K562 (cell line): ENCODE measurements around the gene ENDOU. TPM values are rescaled to one million over a fixed set of nuclear protein-coding genes. Genes with fewer than 3 reads are reported as not detected.

ENCODE experiments used
- ATAC-seq: fragments of 200-7000 bp; cut with Tn5 transposase; 3 replicates; pipeline ENCODE4 v1.9.1; 2020; ENCODE audit warnings: moderate library complexity
- BruUV-seq: library from RNA; stranded (reverse); fragments of 400-500 nt; replicated peaks from 2 replicates; lab custom pipeline; 2021; lab: Mats Ljungman, UMichigan
- CTCF ChIA-PET: fragments of 300-600 bp; formaldehyde crosslinking; extraction: SDS; loops from one replicate; lab custom pipeline; 2021; ENCODE audit warnings: low intra/inter-chr PET ratio; lab: Yijun Ruan, JAX
- POLR2A ChIA-PET: fragments of 300-600, 350-650 bp; sonication (Branson Sonifier 250); formaldehyde crosslinking; extraction: SDS; loops from one replicate; lab custom pipeline; 2021; ENCODE audit warnings: antibody characterized with exemption, inconsistent platforms; lab: Yijun Ruan, JAX
- DNase-seq, 4 experiments: peaks; one replicate each; pipeline versions ENCODE4 v3.0.0 to v3.0.0-alpha.2; 2011 to 2018; ENCODE audit warnings: low spot score in 3 of 4, mixed read lengths in 3 of 4; ENCODE audit errors: extremely low read depth in 1 of 4
- FAIRE-seq: peaks from 2 replicates; lab custom pipeline; 2011; peaks lifted over from hg19 to GRCh38; lab: Jason Lieb, UNC
- H2AFZ ChIP-seq: 2 replicates; pipeline ENCODE4 v1.6.0; 2011; ENCODE audit warnings: low read depth, low read length, control low read depth, inconsistent platforms
- H3K27ac ChIP-seq: fragments of 200-600 bp; 3 replicates; pipeline ENCODE4 v1.8.0; 2011; ENCODE audit warnings: low read depth, mild to moderate bottlenecking, control low read depth, inconsistent platforms, low read length, moderate library complexity, mixed read lengths; ENCODE audit errors: extremely low read depth
- H3K27me3 ChIP-seq, 2 experiments: fragments of 300-600 bp in 1 of 2; 2 replicates in 1 of 2; 3 replicates in 1 of 2; pipeline versions ENCODE4 v1.6.0 to v1.8.0; 2011; ENCODE audit warnings: inconsistent platforms in 2 of 2, low read length in 2 of 2, mild to moderate bottlenecking in 1 of 2, mixed read lengths in 1 of 2, moderate library complexity in 1 of 2; ENCODE audit not compliant: control insufficient read depth in 2 of 2, insufficient read depth in 2 of 2
- H3K36me3 ChIP-seq: fragments of 300-600 bp; 3 replicates; pipeline ENCODE4 v1.8.0; 2011; ENCODE audit warnings: mild to moderate bottlenecking, low read length, inconsistent platforms; ENCODE audit not compliant: control insufficient read depth, insufficient read depth
- H3K4me1 ChIP-seq, 2 experiments: fragments of 200-600 bp in 1 of 2; replicated peaks in 1 of 2; 2 replicates in 1 of 2; 3 replicates in 1 of 2; pipeline versions ENCODE4 v1.5.1 to v1.8.0; 2011; ENCODE audit warnings: inconsistent platforms in 2 of 2, low read length in 2 of 2, mild to moderate bottlenecking in 1 of 2, mixed read lengths in 1 of 2, moderate library complexity in 1 of 2; ENCODE audit not compliant: control insufficient read depth in 2 of 2, insufficient read depth in 2 of 2
- H3K4me2 ChIP-seq: 2 replicates; pipeline ENCODE4 v1.6.1; 2011; ENCODE audit warnings: low read length, control low read depth, inconsistent platforms, mixed read lengths; ENCODE audit not compliant: insufficient read depth
- H3K4me3 ChIP-seq: fragments of 200-600 bp; sonication (generic), shearing (Covaris generic); 2 replicates; pipeline ENCODE4 v1.5.1; 2016; ENCODE audit warnings: control low read depth, inconsistent platforms
- H3K79me2 ChIP-seq: fragments of 200-600 bp; 3 replicates; pipeline ENCODE4 v1.8.0; 2011; ENCODE audit warnings: low read length, inconsistent platforms; ENCODE audit not compliant: control insufficient read depth, insufficient read depth
- H3K9ac ChIP-seq, 2 experiments: 2 replicates each; pipeline versions ENCODE4 v1.6.0 to v1.6.1; 2011; ENCODE audit warnings: low read depth in 2 of 2, low read length in 2 of 2, control low read depth in 1 of 2, inconsistent platforms in 1 of 2, mild to moderate bottlenecking in 1 of 2, mixed read lengths in 1 of 2; ENCODE audit not compliant: insufficient read depth in 1 of 2
- H3K9me1 ChIP-seq: one replicate; pipeline ENCODE4 v1.6.0; 2011; ENCODE audit warnings: inconsistent platforms, mild to moderate bottlenecking, low read length, moderate library complexity; ENCODE audit not compliant: control insufficient read depth, insufficient read depth
- H3K9me3 ChIP-seq: replicated peaks from 2 replicates; pipeline ENCODE4 v1.5.1; 2011; ENCODE audit warnings: low read depth, low read length, inconsistent platforms; ENCODE audit not compliant: control insufficient read depth, insufficient read depth
- H4K20me1 ChIP-seq: replicated peaks from 2 replicates; pipeline ENCODE4 v1.6.1; 2011; ENCODE audit warnings: low read length, inconsistent platforms, mixed read lengths; ENCODE audit not compliant: control insufficient read depth, insufficient read depth
- BMI1 ChIP-seq: fragments of 150-350 bp; IDR thresholded peaks from 2 replicates; pipeline ENCODE4 v1.6.1; 2014; ENCODE audit warnings: low read length
- CBX5 ChIP-seq: IDR thresholded peaks from 2 replicates; pipeline ENCODE4 v1.6.1; 2014; ENCODE audit warnings: low read depth, borderline replicate concordance
- DACH1 ChIP-seq: fragments of 450-650 bp; IDR thresholded peaks from 2 replicates; pipeline ENCODE4 v1.6.1; 2018; ENCODE audit not compliant: partially characterized antibody
- GABPA ChIP-seq: fragments of 200-800 bp; sonication (Bioruptor generic); conservative IDR thresholded peaks from 2 replicates; pipeline ENCODE4 v1.6.1; 2016; ENCODE audit warnings: low read depth, missing genetic modification characterization, missing compliant biosample characterization
- HDAC2 ChIP-seq: fragments of 450-650 bp; IDR thresholded peaks from 2 replicates; pipeline ENCODE4 v1.6.1; 2016; ENCODE audit warnings: mild to moderate bottlenecking
- HNRNPL ChIP-seq: fragments of 200-400 bp; formaldehyde crosslinking; IDR thresholded peaks from 2 replicates; pipeline ENCODE4 v1.6.1; 2017; ENCODE audit warnings: low read depth, mild to moderate bottlenecking, low read length
- NFE2 ChIP-seq: IDR thresholded peaks from 2 replicates; pipeline ENCODE4 v1.6.1; 2014; ENCODE audit warnings: antibody characterized with exemption, low read depth
- NFIX ChIP-seq: fragments of 250-450 bp; sonication (Bioruptor Pico); IDR thresholded peaks from 2 replicates; pipeline ENCODE4 v1.4.0; 2020; ENCODE audit warnings: low read depth, mild to moderate bottlenecking, moderate library complexity
- OTX1 ChIP-seq: fragments of 450-650 bp; formaldehyde crosslinking; IDR thresholded peaks from 2 replicates; pipeline ENCODE4 v1.4.0; 2022; ENCODE audit warnings: mild to moderate bottlenecking
- SMARCB1 ChIP-seq: IDR thresholded peaks from 2 replicates; pipeline ENCODE4 v1.6.1; 2011; ENCODE audit warnings: improper control_type of control experiment, low read depth; ENCODE audit not compliant: insufficient read length
- SRSF9 ChIP-seq: fragments of 200-400 bp; formaldehyde crosslinking; IDR thresholded peaks from 2 replicates; pipeline ENCODE4 v1.6.1; 2017; ENCODE audit warnings: low read depth, low read length, borderline replicate concordance
- TAL1 ChIP-seq: fragments of 450-650 bp; IDR thresholded peaks from 2 replicates; pipeline ENCODE4 v1.6.1; 2016; ENCODE audit warnings: mild to moderate bottlenecking
- ZBTB11 ChIP-seq, 3 experiments: fragments of 200-800 bp in 1 of 3; fragments of 250-450 bp in 1 of 3; fragments of 450-650 bp in 1 of 3; sonication (Bioruptor Pico) in 1 of 3; sonication (Bioruptor generic) in 1 of 3; formaldehyde crosslinking in 1 of 3; IDR thresholded peaks; 2 replicates each; pipeline versions ENCODE4 v1.6.1 to v1.8.0; 2016 to 2022; ENCODE audit warnings: mild to moderate bottlenecking in 2 of 3, missing genetic modification characterization in 2 of 3, missing compliant biosample characterization in 1 of 3, moderate library complexity in 1 of 3
- ZBTB33 ChIP-seq: sonication (generic); formaldehyde crosslinking; IDR thresholded peaks from 2 replicates; pipeline ENCODE4 v1.8.1; 2023; ENCODE audit warnings: mild to moderate bottlenecking, missing genetic modification reagents
- ZNF668 ChIP-seq: fragments of 250-450 bp; sonication (Bioruptor Pico); IDR thresholded peaks from 2 replicates; pipeline ENCODE4 v1.8.0; 2022; ENCODE audit warnings: mild to moderate bottlenecking, inconsistent platforms
- ZNF77 ChIP-seq: fragments of 250-450 bp; sonication (Bioruptor Pico); IDR thresholded peaks from 2 replicates; pipeline ENCODE4 v1.5.0; 2020
- WGBS: fragments of 100-300 bp; shearing (Covaris generic); methylation state at CpG from one replicate; pipeline ENCODE4 v1.1.6; 2016; ENCODE audit warnings: low coverage, mixed read lengths; ENCODE audit not compliant: insufficient coverage; ENCODE audit errors: missing lambda C conversion rate; 5-methylcytosine and 5-hydroxymethylcytosine counted together
- in situ Hi-C: fragments of 300-500 bp; cut with MboI; formaldehyde crosslinking; loops from 4 replicates; pipeline ENCODE4 v1.15.0; 2018; ENCODE audit warnings: inconsistent platforms, mixed read lengths
- intact Hi-C: fragments of 100-400 bp; cut with micrococcal nuclease; formaldehyde crosslinking; loops from 2 replicates; pipeline ENCODE4 v1.14.2; 2022
- polyA plus RNA-seq, 8 experiments: library from polyadenylated mRNA; depleted of rRNA in 4 of 8; stranded (reverse) in 5 of 8; unstranded in 3 of 8; fragments of >200 nt; fragmentation: Nextera tagmentation in 2 of 8; fragmentation: Illumina TruSeq in 1 of 8; extraction: Ambion mirVana in 2 of 8; extraction: Trizol in 1 of 8; gene quantifications; 2 replicates each; pipeline versions ENCODE4 v1.2.1 to v1.2.3, GENCODE V29; 2011 to 2014; ENCODE audit warnings: inconsistent platforms in 1 of 8, missing spikeins in 1 of 8
- total RNA-seq, 7 experiments: library from RNA; depleted of rRNA in 6 of 7; stranded (reverse); fragments of >200 nt in 6 of 7; fragmentation: Illumina TruSeq in 2 of 7; extraction: Trizol in 2 of 7; gene quantifications; 2 replicates each; pipeline versions ENCODE4 v1.2.1 to v1.2.3, GENCODE V29; 2011 to 2021; ENCODE audit warnings: low replicate concordance in 1 of 7
- TF ChIP-seq, protein P1 (sequence below): fragments of 450-650 bp; formaldehyde crosslinking; IDR thresholded peaks from 2 replicates; pipeline ENCODE4 v1.4.0; 2022; ENCODE audit warnings: missing genetic modification characterization

Gene ENDOU
- total and polyA plus RNA-seq, 9 of the 15 experiments (the other 6 are each of a cell fraction or from before 2014, with no cell fraction given): 0.03 TPM; not detected in 8

DNA sequence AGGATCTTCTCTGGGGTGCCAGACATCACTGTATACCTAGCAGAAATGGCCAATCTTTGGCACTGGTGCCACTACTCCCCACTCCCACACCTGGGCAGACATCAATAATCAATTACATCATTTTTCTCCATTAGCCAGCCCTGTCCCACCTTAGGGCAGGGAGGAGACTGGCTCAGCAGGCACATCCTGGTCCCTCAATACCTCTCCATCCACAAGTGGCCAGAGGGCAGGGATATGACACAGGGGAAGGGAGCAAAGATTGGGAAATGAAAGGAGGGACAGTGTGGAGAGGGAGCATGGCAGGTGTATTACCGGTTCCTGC is 23.2 kb upstream of the ENDOU start:
- FAIRE-seq: no peak
- POLR2A ChIA-PET: interaction anchor here (0.7 kb wide), 1 partner anchor 9 kb away, joined by 4 read pairs; no protein-coding TSS in a partner anchor
- in situ Hi-C loops: no loop called here

More for the DNA sequence above, 23.2 kb upstream of the ENDOU start:
- Histone ChIP-seq H3K4me2 (no peak overlapping the region), H3K9me1 (no peaks in the 10 kb centered on the region), H3K9me3 (no peaks in the 10 kb centered on the region), H3K27ac (no peak overlapping the region), H4K20me1 (no peaks in the 10 kb centered on the region; the same call in 1 of the 2 replicates), H3K79me2 (no peaks in the 10 kb centered on the region), H3K4me1 (peaks cover 6 to 40% of the 10 kb centered on the region in 2 experiments; a peak in 3 of 5 replicates), H2AFZ (no peak overlapping the region), H3K4me3 (no peak overlapping the region), H3K9ac (no peak overlapping the region), H3K27me3 (peaks cover 30 to 67% of the 10 kb centered on the region in 2 experiments)
- no peak for DNase-seq
- 0% methylated on average over 1 of the region's 1 CpG for WGBS
- no TSS peak for BruUV-seq
- TF ChIP-seq TAL1 (no peak), CBX5 (no peak), SMARCB1 (no peak), ZNF77 (CRISPR knock-in tag) (no peak), NFE2 (no peak), DACH1 (no peak), HDAC2 (no peak), ZNF668 (CRISPR knock-in tag) (no peak), NFIX (no peak), GABPA (no peak), ZBTB11 (CRISPR knock-in tag; IDR thresholded peaks at IDR 0.05) (no peak), OTX1 (no peak), HNRNPL (no peak), ZBTB33 (CRISPR knock-in tag) (no peak), BMI1 (no peak), SRSF9 (no peak)
- TF ChIP-seq, protein P1, sequence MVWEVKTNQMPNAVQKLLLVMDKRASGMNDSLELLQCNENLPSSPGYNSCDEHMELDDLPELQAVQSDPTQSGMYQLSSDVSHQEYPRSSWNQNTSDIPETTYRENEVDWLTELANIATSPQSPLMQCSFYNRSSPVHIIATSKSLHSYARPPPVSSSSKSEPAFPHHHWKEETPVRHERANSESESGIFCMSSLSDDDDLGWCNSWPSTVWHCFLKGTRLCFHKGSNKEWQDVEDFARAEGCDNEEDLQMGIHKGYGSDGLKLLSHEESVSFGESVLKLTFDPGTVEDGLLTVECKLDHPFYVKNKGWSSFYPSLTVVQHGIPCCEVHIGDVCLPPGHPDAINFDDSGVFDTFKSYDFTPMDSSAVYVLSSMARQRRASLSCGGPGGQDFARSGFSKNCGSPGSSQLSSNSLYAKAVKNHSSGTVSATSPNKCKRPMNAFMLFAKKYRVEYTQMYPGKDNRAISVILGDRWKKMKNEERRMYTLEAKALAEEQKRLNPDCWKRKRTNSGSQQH (CRISPR knock-in tag): no peak
- TF ChIP-seq, all 486 proteins: peak for 0
- CTCF ChIA-PET: no interaction called here
- no peak for ATAC-seq
- intact Hi-C loops: no loop called here
- H3K36me3 ChIP-seq: no peaks in the 10 kb centered on the region
